PC-9 (cell line): ENCODE measurements around the gene POP5.
"Not testable (repeated sequence)": the region's sequence is repeated elsewhere in the genome, so short reads cannot be mapped to it uniquely, and the experiment has no call there.

ENCODE experiments used
- EZH2 ChIP-seq: fragments of 200-600 bp; sonication (generic); IDR thresholded peaks from 2 replicates; pipeline ENCODE4 v1.8.0; 2017; ENCODE audit warnings: antibody characterized with exemption, low read depth
- TF ChIP-seq, protein P1 (sequence below): fragments of 200-600 bp; sonication (generic); conservative IDR thresholded peaks from 2 replicates; pipeline ENCODE4 v1.6.1; 2017; ENCODE audit warnings: mixed run types, antibody characterized with exemption, mild to moderate bottlenecking, moderate library complexity

DNA sequence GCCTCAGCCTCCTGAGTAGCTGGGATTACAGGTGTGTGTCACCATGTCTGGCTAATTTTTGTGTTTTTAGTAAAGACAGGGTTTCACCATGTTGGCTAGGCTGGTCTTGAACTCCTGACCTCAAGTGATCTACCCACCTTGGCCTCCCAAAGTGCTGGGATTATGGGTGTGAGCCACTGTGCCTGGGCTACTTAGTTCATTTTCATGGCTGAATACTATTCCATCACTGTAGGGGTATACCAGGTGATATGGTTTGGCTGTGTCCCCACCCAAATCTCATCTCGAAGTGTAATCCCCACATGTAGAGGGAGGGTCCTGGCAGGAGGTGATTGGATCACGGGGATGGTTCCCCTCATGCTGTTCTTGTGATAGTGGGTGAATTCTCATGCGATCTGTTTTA lies 36.0 kb upstream of the POP5 start:
- TF ChIP-seq, protein P1, sequence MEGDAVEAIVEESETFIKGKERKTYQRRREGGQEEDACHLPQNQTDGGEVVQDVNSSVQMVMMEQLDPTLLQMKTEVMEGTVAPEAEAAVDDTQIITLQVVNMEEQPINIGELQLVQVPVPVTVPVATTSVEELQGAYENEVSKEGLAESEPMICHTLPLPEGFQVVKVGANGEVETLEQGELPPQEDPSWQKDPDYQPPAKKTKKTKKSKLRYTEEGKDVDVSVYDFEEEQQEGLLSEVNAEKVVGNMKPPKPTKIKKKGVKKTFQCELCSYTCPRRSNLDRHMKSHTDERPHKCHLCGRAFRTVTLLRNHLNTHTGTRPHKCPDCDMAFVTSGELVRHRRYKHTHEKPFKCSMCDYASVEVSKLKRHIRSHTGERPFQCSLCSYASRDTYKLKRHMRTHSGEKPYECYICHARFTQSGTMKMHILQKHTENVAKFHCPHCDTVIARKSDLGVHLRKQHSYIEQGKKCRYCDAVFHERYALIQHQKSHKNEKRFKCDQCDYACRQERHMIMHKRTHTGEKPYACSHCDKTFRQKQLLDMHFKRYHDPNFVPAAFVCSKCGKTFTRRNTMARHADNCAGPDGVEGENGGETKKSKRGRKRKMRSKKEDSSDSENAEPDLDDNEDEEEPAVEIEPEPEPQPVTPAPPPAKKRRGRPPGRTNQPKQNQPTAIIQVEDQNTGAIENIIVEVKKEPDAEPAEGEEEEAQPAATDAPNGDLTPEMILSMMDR: not testable (repeated sequence)
- TF ChIP-seq EZH2: not testable (repeated sequence)
